SK-N-SH treated with all-trans-retinoic acid at 6 μM for 48 hours (cell line): Measurements from ENCODE around the gene TRPM2.

Experiments used
- GLIS3 ChIP-seq: fragments of 250-450 bp; sonication (Bioruptor Pico); IDR thresholded peaks from 2 replicates; pipeline ENCODE4 v1.5.0; 2020; ENCODE audit warnings: mild to moderate bottlenecking, moderate library complexity
- PPARA ChIP-seq: fragments of 250-450 bp; sonication (Bioruptor Pico); IDR thresholded peaks from 2 replicates; pipeline ENCODE4 v1.5.0; 2020; ENCODE audit warnings: mild to moderate bottlenecking, borderline replicate concordance
- ZFP3 ChIP-seq: fragments of 250-450 bp; sonication (Bioruptor Pico); IDR thresholded peaks from 2 replicates; pipeline ENCODE4 v1.5.0; 2020; ENCODE audit warnings: mild to moderate bottlenecking, moderate library complexity
- ZFP30 ChIP-seq: fragments of 450-650 bp; formaldehyde crosslinking; IDR thresholded peaks from 2 replicates; pipeline ENCODE4 v1.5.0; 2022; ENCODE audit warnings: mild to moderate bottlenecking, moderate library complexity
- ZNF565 ChIP-seq: fragments of 450-650 bp; formaldehyde crosslinking; conservative IDR thresholded peaks from 2 replicates; pipeline ENCODE4 v1.5.0; 2020; ENCODE audit warnings: low read depth, mild to moderate bottlenecking, moderate library complexity
- ZNF8 ChIP-seq: fragments of 450-650 bp; formaldehyde crosslinking; IDR thresholded peaks from 2 replicates; pipeline ENCODE4 v1.5.0; 2020; ENCODE audit warnings: mild to moderate bottlenecking, moderate library complexity
- TF ChIP-seq, protein P1 (sequence below): fragments of 250-450 bp; sonication (Bioruptor Pico); IDR thresholded peaks from 2 replicates; pipeline ENCODE4 v1.5.1; 2020; ENCODE audit warnings: low read depth, mild to moderate bottlenecking, moderate library complexity
- TF ChIP-seq, protein P2 (sequence below): fragments of 250-450 bp; sonication (Bioruptor Pico); IDR thresholded peaks from 2 replicates; pipeline ENCODE4 v1.8.0; 2020; ENCODE audit warnings: mild to moderate bottlenecking, moderate library complexity, borderline replicate concordance

DNA sequence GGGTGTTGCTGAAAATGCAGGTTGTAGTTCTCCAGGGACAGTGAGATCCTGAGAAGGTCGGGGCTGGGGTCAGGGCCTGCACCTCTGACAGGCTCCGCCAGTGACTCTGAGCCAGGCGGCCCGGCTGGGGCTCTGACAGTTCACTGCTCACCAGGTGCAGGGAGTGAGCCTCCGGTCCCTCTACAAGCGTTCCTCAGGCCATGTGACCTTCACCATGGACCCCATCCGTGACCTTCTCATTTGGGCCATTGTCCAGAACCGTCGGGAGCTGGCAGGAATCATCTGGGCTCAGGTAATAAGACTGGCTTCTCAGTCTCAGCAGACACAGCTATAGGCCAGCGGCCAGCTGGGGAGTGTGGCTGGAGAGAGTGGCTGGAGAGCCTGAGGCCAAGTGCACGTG, 41.8 kb downstream of the TRPM2 start:
- no peak for TF ChIP-seq ZNF565 (CRISPR knock-in tag)
- TF ChIP-seq PPARA (CRISPR knock-in tag): no peak
- TF ChIP-seq ZNF8 (CRISPR knock-in tag): no peak
- TF ChIP-seq, protein P1, sequence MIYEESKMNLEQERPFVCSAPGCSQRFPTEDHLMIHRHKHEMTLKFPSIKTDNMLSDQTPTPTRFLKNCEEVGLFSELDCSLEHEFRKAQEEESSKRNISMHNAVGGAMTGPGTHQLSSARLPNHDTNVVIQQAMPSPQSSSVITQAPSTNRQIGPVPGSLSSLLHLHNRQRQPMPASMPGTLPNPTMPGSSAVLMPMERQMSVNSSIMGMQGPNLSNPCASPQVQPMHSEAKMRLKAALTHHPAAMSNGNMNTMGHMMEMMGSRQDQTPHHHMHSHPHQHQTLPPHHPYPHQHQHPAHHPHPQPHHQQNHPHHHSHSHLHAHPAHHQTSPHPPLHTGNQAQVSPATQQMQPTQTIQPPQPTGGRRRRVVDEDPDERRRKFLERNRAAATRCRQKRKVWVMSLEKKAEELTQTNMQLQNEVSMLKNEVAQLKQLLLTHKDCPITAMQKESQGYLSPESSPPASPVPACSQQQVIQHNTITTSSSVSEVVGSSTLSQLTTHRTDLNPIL (CRISPR knock-in tag): no peak
- TF ChIP-seq, protein P2, sequence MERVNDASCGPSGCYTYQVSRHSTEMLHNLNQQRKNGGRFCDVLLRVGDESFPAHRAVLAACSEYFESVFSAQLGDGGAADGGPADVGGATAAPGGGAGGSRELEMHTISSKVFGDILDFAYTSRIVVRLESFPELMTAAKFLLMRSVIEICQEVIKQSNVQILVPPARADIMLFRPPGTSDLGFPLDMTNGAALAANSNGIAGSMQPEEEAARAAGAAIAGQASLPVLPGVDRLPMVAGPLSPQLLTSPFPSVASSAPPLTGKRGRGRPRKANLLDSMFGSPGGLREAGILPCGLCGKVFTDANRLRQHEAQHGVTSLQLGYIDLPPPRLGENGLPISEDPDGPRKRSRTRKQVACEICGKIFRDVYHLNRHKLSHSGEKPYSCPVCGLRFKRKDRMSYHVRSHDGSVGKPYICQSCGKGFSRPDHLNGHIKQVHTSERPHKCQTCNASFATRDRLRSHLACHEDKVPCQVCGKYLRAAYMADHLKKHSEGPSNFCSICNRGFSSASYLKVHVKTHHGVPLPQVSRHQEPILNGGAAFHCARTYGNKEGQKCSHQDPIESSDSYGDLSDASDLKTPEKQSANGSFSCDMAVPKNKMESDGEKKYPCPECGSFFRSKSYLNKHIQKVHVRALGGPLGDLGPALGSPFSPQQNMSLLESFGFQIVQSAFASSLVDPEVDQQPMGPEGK (CRISPR knock-in tag): no peak
- TF ChIP-seq GLIS3 (CRISPR knock-in tag): no peak
- no peak for TF ChIP-seq ZFP3
- TF ChIP-seq ZFP30: no peak
